Activated gamma-delta T cell (primary cell): ENCODE measurements around the gene BYSL.

Source experiments
- DNase-seq: peaks from one replicate; lab custom pipeline; 2025; lab: John Stamatoyannopoulos, UW

Gene BYSL

DNA sequence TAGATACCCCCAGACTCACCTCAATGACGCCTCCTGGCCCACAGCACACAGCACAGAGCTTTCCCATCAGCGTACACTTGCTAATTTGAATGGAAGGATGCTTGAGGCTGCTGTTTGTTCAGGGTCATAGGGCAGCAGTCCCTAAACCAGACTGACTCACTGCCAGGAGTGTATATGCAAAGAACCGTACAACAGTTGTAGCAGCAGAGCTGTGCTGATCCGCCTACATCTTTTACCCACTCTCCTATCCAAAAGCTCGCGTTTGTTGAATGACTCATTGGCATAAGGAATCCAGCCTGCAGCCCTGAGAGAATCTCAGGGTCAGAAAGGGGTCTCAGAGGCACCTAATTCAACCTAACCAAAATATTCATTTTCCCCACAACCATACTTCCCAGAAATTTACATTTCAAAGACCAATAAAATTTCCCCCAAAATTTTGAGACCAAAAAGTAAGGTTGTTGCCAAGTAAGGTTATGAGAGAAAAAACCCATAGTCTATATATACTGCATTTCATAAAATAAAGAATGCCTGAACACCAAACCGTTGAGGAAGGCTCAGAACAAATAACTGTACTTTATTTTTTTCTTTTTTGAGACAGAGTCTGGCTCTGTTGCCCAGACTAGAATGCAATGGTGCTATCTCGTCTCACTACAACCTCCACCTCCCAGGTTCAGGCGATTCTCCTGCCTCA is 55.6 kb downstream of the BYSL start:
- no peak for DNase-seq
